ENCODE measurements around the gene LRIG2. TPM values are rescaled to one million over a fixed set of nuclear protein-coding genes. Genes with fewer than 3 reads are reported as not detected.
"Not testable (repeated sequence)": the region's sequence is repeated elsewhere in the genome, so short reads cannot be mapped to it uniquely, and the experiment has no call there.

Gene LRIG2
- total and polyA plus RNA-seq, 4 donors, result 1.3 to 11.9 (median 6.0) TPM

- no peaks in the 10 kb centered on the region for H3K9me3 ChIP-seq (ENCODE audit: control insufficient read depth in 4 of 4, low read length in 3 of 4)
- H3K9ac ChIP-seq (ENCODE audit: low read depth in 1 of 2, low read length in 2 of 2), result no peak overlapping the region
- TF ChIP-seq MAX (IDR thresholded peaks at IDR 0.05) (no peak), NR2F2 (IDR thresholded peaks at IDR 0.05) (no peak), ZBTB33 (IDR thresholded peaks at IDR 0.05) (no peak), CTCF (IDR thresholded peaks at IDR 0.05; ENCODE audit: low read depth, low read length, missing input control) (no peak), GABPA (IDR thresholded peaks at IDR 0.05 in 1 of 2, conservative IDR thresholded peaks at IDR 0.05 in 1 of 2) (no peak), RXRA (IDR thresholded peaks at IDR 0.05) (peak; percentile 26 to 65), SP1 (IDR thresholded peaks at IDR 0.05) (no peak), RAD21 (IDR thresholded peaks at IDR 0.05) (no peak)
- H3K27ac ChIP-seq (ENCODE audit: low read depth in 1 of 2, low read length in 2 of 2), result no peak overlapping the region
- WGBS, result 75% methylated on average over 5 of the region's 5 CpGs
- peaks cover 0 to 3% (median 0%) of the 10 kb centered on the region in 4 donors for H3K4me1 ChIP-seq (ENCODE audit: control insufficient read depth in 4 of 4, insufficient read depth in 4 of 4, low read length in 3 of 4)
- no peaks in the 10 kb centered on the region for H3K27me3 ChIP-seq (ENCODE audit: control insufficient read depth in 4 of 4, insufficient read depth in 4 of 4, low read length in 3 of 4)
- no peak overlapping the region for H3K4me3 ChIP-seq (ENCODE audit: low read depth in 1 of 3, low read length in 3 of 3)
- DNase-seq (ENCODE audit: low spot score), result no peak
- H3K36me3 ChIP-seq (ENCODE audit: control insufficient read depth in 4 of 4, insufficient read depth in 3 of 4, low read depth in 1 of 4, low read length in 3 of 4), result no peaks in the 10 kb centered on the region
Measured at GRCh38 chr1:113058941-113059706, 13.9 kb upstream of the LRIG2 start.

- H3K9ac ChIP-seq (ENCODE audit: low read depth in 1 of 2, low read length in 2 of 2); H3K27me3 ChIP-seq (ENCODE audit: control insufficient read depth in 4 of 4, insufficient read depth in 4 of 4, low read length in 3 of 4); H3K36me3 ChIP-seq (ENCODE audit: control insufficient read depth in 4 of 4, insufficient read depth in 3 of 4, low read depth in 1 of 4, low read length in 3 of 4); H3K4me3 ChIP-seq (ENCODE audit: low read depth in 1 of 3, low read length in 3 of 3); H3K27ac ChIP-seq (ENCODE audit: low read depth in 1 of 2, low read length in 2 of 2); H3K4me1 ChIP-seq (ENCODE audit: control insufficient read depth in 4 of 4, insufficient read depth in 4 of 4, low read length in 3 of 4); H3K9me3 ChIP-seq (ENCODE audit: control insufficient read depth in 4 of 4, low read length in 3 of 4); DNase-seq (ENCODE audit: low spot score): not testable (repeated sequence)
- 98% methylated on average over 32 of the region's 35 CpGs for WGBS
Measured at GRCh38 chr1:113063456-113063855, 9.5 kb upstream of the LRIG2 start.

GRCh38 chr1:113072141-113072756, 749 bp upstream of the LRIG2 start:
- H3K9me3 ChIP-seq (ENCODE audit: control insufficient read depth in 4 of 4, low read length in 3 of 4), result no peaks in the 10 kb centered on the region
- no peaks in the 10 kb centered on the region for H3K36me3 ChIP-seq (ENCODE audit: control insufficient read depth in 4 of 4, insufficient read depth in 3 of 4, low read depth in 1 of 4, low read length in 3 of 4)
- H3K9ac ChIP-seq (ENCODE audit: low read depth in 1 of 2, low read length in 2 of 2), result peak overlapping the region; percentile 17 to 75
- H3K4me3 ChIP-seq (ENCODE audit: low read depth in 1 of 3, low read length in 3 of 3), result peak overlapping the region; percentile 75 to 90 (median 89)
- TF ChIP-seq TAF1 (conservative IDR thresholded peaks at IDR 0.05) (no peak), CTCF (IDR thresholded peaks at IDR 0.05; ENCODE audit: low read depth, low read length, missing input control) (peak; percentile 40), ATF3 (IDR thresholded peaks at IDR 0.05) (peak; percentile 10), FOXA2 (IDR thresholded peaks at IDR 0.05) (no peak), GABPA (IDR thresholded peaks at IDR 0.05 in 1 of 2, conservative IDR thresholded peaks at IDR 0.05 in 1 of 2) (no peak)
- H3K27ac ChIP-seq (ENCODE audit: low read depth in 1 of 2, low read length in 2 of 2), result peak overlapping the region; percentile 82 to 92
- 16% methylated on average over 6 of the region's 6 CpGs for WGBS
- H3K4me1 ChIP-seq (ENCODE audit: control insufficient read depth in 4 of 4, insufficient read depth in 4 of 4, low read length in 3 of 4), result peaks cover 5 to 21% (median 15%) of the 10 kb centered on the region in 4 donors
- no peak for DNase-seq (ENCODE audit: low spot score)
- no peaks in the 10 kb centered on the region for H3K27me3 ChIP-seq (ENCODE audit: control insufficient read depth in 4 of 4, insufficient read depth in 4 of 4, low read length in 3 of 4)
